ENCODE results near the gene SERGEF. TPM values are rescaled to one million over a fixed set of nuclear protein-coding genes. Genes with fewer than 3 reads are reported as not detected.

The SERGEF gene
- total RNA-seq, 1 donor: 16.9 TPM

DNA sequence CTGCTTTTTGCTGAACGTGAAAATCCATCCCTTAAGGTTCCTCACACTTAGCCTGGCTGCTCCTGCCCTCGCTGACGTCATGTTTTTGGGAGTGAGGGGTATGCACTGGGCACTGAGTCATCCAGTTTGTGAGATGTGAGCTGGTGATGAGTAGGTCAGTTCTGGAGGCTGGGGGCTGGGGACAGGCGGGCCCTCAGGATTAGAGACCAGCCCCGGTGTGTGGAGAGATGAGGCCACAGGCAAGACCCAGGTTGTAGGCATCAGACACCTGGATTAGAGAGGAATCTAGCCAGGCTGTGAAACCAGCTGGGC, 269.1 kb downstream of the SERGEF start:
- TF ChIP-seq, protein P1, sequence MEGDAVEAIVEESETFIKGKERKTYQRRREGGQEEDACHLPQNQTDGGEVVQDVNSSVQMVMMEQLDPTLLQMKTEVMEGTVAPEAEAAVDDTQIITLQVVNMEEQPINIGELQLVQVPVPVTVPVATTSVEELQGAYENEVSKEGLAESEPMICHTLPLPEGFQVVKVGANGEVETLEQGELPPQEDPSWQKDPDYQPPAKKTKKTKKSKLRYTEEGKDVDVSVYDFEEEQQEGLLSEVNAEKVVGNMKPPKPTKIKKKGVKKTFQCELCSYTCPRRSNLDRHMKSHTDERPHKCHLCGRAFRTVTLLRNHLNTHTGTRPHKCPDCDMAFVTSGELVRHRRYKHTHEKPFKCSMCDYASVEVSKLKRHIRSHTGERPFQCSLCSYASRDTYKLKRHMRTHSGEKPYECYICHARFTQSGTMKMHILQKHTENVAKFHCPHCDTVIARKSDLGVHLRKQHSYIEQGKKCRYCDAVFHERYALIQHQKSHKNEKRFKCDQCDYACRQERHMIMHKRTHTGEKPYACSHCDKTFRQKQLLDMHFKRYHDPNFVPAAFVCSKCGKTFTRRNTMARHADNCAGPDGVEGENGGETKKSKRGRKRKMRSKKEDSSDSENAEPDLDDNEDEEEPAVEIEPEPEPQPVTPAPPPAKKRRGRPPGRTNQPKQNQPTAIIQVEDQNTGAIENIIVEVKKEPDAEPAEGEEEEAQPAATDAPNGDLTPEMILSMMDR (IDR thresholded peaks at IDR 0.05; ENCODE audit: insufficient read depth, low read length): no peak
- DNase-seq (ENCODE audit: low read depth): peak; percentile 8
- no peak overlapping the region for H3K4me3 ChIP-seq (ENCODE audit: low read depth, low read length)

GRCh38 chr11:17743026-17743807, 269.6 kb downstream of the SERGEF start:
- TF ChIP-seq, protein P1 (IDR thresholded peaks at IDR 0.05; ENCODE audit: insufficient read depth, low read length): no peak
- no peak overlapping the region for H3K4me3 ChIP-seq (ENCODE audit: low read depth, low read length)
- no peak for DNase-seq (ENCODE audit: low read depth)

- DNase-seq (ENCODE audit: low read depth): no peak
- no peak overlapping the region for H3K4me3 ChIP-seq (ENCODE audit: low read depth, low read length)
- TF ChIP-seq, protein P1 (IDR thresholded peaks at IDR 0.05; ENCODE audit: insufficient read depth, low read length): no peak
Observed at GRCh38 chr11:17742019-17742418, 270.8 kb downstream of the SERGEF start.

- TF ChIP-seq, protein P1 (IDR thresholded peaks at IDR 0.05; ENCODE audit: insufficient read depth, low read length): no peak
- no peak for DNase-seq (ENCODE audit: low read depth)
- no peak overlapping the region for H3K4me3 ChIP-seq (ENCODE audit: low read depth, low read length)
Observed at GRCh38 chr11:17741487-17741886, 271.4 kb downstream of the SERGEF start.

GRCh38 chr11:17740649-17741235, 272.1 kb downstream of the SERGEF start:
- no peak overlapping the region for H3K4me3 ChIP-seq (ENCODE audit: low read depth, low read length)
- TF ChIP-seq, protein P1 (IDR thresholded peaks at IDR 0.05; ENCODE audit: insufficient read depth, low read length): no peak
- DNase-seq (ENCODE audit: low read depth): no peak

- TF ChIP-seq, protein P1 (IDR thresholded peaks at IDR 0.05; ENCODE audit: insufficient read depth, low read length): no peak
- no peak for DNase-seq (ENCODE audit: low read depth)
Observed at GRCh38 chr11:17739945-17740338, 272.9 kb downstream of the SERGEF start.

More at GRCh38 chr11:17739945-17740338, 272.9 kb downstream of the SERGEF start:
- H3K4me3 ChIP-seq (ENCODE audit: low read depth, low read length): no peak overlapping the region

All from fibroblast of the aortic adventitia (primary cell).